DMS153 treated with DMSO at 0.1 percent for 48 hours (cell line): ENCODE measurements around the gene GTF2I.
"Not testable (repeated sequence)": the region's sequence is repeated elsewhere in the genome, so short reads cannot be mapped to it uniquely, and the experiment has no call there.

ENCODE experiments used
- DNase-seq: peaks from one replicate; lab custom pipeline; 2025; ENCODE audit not compliant: unreplicated experiment; lab: John Stamatoyannopoulos, UW

The GTF2I gene

GRCh38 chr7:74656441-74656836 is 1.1 kb upstream of the GTF2I start:
- peak; percentile 45 for DNase-seq

GRCh38 chr7:74656837-74657691 is 454 bp upstream of the GTF2I start:
- peak; percentile 93 for DNase-seq

GRCh38 chr7:74658178-74659004 is 873 bp downstream of the GTF2I start:
- peak; percentile 82 for DNase-seq

- DNase-seq, result not testable (repeated sequence)
Observed at GRCh38 chr7:74660202-74660601, 2.7 kb downstream of the GTF2I start.

- DNase-seq, result not testable (repeated sequence)
Observed at GRCh38 chr7:74661836-74662794, 4.6 kb downstream of the GTF2I start.

- DNase-seq, result no peak
Observed at GRCh38 chr7:74665296-74665938, 7.9 kb downstream of the GTF2I start.

- DNase-seq, result not testable (repeated sequence)
Observed at GRCh38 chr7:74667013-74667412, 9.5 kb downstream of the GTF2I start.

GRCh38 chr7:74667520-74667919 is 10.0 kb downstream of the GTF2I start:
- DNase-seq, result not testable (repeated sequence)

GRCh38 chr7:74671602-74672001 is 14.1 kb downstream of the GTF2I start:
- no peak for DNase-seq

- no peak for DNase-seq
Observed at GRCh38 chr7:74672343-74672915, 14.9 kb downstream of the GTF2I start.

GRCh38 chr7:74674166-74674565 is 16.6 kb downstream of the GTF2I start:
- DNase-seq, result no peak

- no peak for DNase-seq
Observed at GRCh38 chr7:74682829-74683228, 25.3 kb downstream of the GTF2I start.

- DNase-seq, result no peak
Observed at GRCh38 chr7:74683799-74684198, 26.3 kb downstream of the GTF2I start.

GRCh38 chr7:74684473-74684872 is 27.0 kb downstream of the GTF2I start:
- no peak for DNase-seq

- DNase-seq, result no peak
Observed at GRCh38 chr7:74684921-74685320, 27.4 kb downstream of the GTF2I start.

- no peak for DNase-seq
Observed at GRCh38 chr7:74690474-74690873, 33.0 kb downstream of the GTF2I start.

GRCh38 chr7:74704419-74704818 is 46.9 kb downstream of the GTF2I start:
- DNase-seq, result not testable (repeated sequence)

GRCh38 chr7:74707238-74707637 is 49.7 kb downstream of the GTF2I start:
- no peak for DNase-seq

GRCh38 chr7:74708569-74709275 is 51.2 kb downstream of the GTF2I start:
- DNase-seq, result no peak
